DND-41 (cell line): ENCODE measurements around the gene RUVBL2.

Experiments
- ATAC-seq: fragments of 200-7000 bp; cut with Tn5 transposase; 3 replicates; pipeline ENCODE4 v1.9.1; 2021; ENCODE audit warnings: low read depth; ENCODE audit not compliant: insufficient read depth
- DNase-seq: peaks from one replicate; pipeline ENCODE4 v3.0.0-alpha.2; 2020
- H2AFZ ChIP-seq: 2 replicates; pipeline ENCODE4 v1.6.0; 2012; ENCODE audit warnings: low read depth, low read length
- H3K27ac ChIP-seq: 2 replicates; pipeline ENCODE4 v1.5.1; 2012; ENCODE audit warnings: low read length, inconsistent platforms
- H3K27me3 ChIP-seq: fragments of 200-600 bp; sonication (generic); 2 replicates; pipeline ENCODE4 v1.6.0; 2012; ENCODE audit warnings: low read length, mild to moderate bottlenecking, inconsistent platforms; ENCODE audit not compliant: insufficient read depth, poor library complexity
- H3K36me3 ChIP-seq: 2 replicates; pipeline ENCODE4 v1.5.1; 2012; ENCODE audit warnings: low read length, inconsistent platforms; ENCODE audit not compliant: insufficient read depth
- H3K4me1 ChIP-seq: 2 replicates; pipeline ENCODE4 v1.5.1; 2012; ENCODE audit warnings: mild to moderate bottlenecking, low read length; ENCODE audit not compliant: insufficient read depth
- H3K4me2 ChIP-seq: 2 replicates; pipeline ENCODE4 v1.6.0; 2012; ENCODE audit warnings: mild to moderate bottlenecking, moderate library complexity, low read length, inconsistent platforms; ENCODE audit not compliant: insufficient read depth
- H3K4me3 ChIP-seq, 2 experiments: fragments of 200-600 bp in 1 of 2; shearing (Covaris generic) in 1 of 2; 2 replicates each; pipeline ENCODE4 v1.5.1; 2012 to 2016; ENCODE audit warnings: inconsistent platforms in 2 of 2, low read length in 2 of 2, mild to moderate bottlenecking in 2 of 2, low read depth in 1 of 2, moderate library complexity in 1 of 2
- H3K79me2 ChIP-seq: 2 replicates; pipeline ENCODE4 v1.6.0; 2012; ENCODE audit warnings: low read length, inconsistent platforms; ENCODE audit not compliant: insufficient read depth
- H3K9ac ChIP-seq: 2 replicates; pipeline ENCODE4 v1.6.0; 2012; ENCODE audit warnings: low read depth, mild to moderate bottlenecking, inconsistent platforms, low read length, moderate library complexity
- H3K9me3 ChIP-seq: 2 replicates; pipeline ENCODE4 v1.5.1; 2012; ENCODE audit warnings: low read length, moderate library complexity, mild to moderate bottlenecking, inconsistent platforms; ENCODE audit not compliant: insufficient read depth, severe bottlenecking
- H4K20me1 ChIP-seq: 2 replicates; pipeline ENCODE4 v1.6.0; 2012; ENCODE audit warnings: low read length; ENCODE audit not compliant: insufficient read depth
- CTCF ChIP-seq: IDR thresholded peaks from 2 replicates; pipeline ENCODE4 v1.5.1; 2012; ENCODE audit warnings: borderline replicate concordance, low read length, moderate library complexity, mild to moderate bottlenecking; ENCODE audit not compliant: poor library complexity, severe bottlenecking; ENCODE audit errors: extremely low read depth
- EZH2 ChIP-seq: IDR thresholded peaks from 3 replicates; pipeline ENCODE4 v1.6.1; 2012; ENCODE audit warnings: borderline replicate concordance, low read depth, mild to moderate bottlenecking, moderate library complexity, low read length, inconsistent platforms; ENCODE audit not compliant: severe bottlenecking

The RUVBL2 gene

GRCh38 chr19:49006905-49007304, 13.2 kb downstream of the RUVBL2 start:
- H3K4me1 ChIP-seq, result no peaks in the 10 kb centered on the region
- H3K9ac ChIP-seq, result no peak overlapping the region
- peaks cover 19% of the 10 kb centered on the region for H4K20me1 ChIP-seq
- H3K4me2 ChIP-seq, result no peak overlapping the region
- no peak for TF ChIP-seq CTCF
- no peak for TF ChIP-seq EZH2
- no peaks in the 10 kb centered on the region for H3K27me3 ChIP-seq
- H3K79me2 ChIP-seq, result no peaks in the 10 kb centered on the region
- no peak overlapping the region for H3K27ac ChIP-seq
- ATAC-seq (no peak), DNase-seq (no peak)
- H3K36me3 ChIP-seq, result peaks cover 87% of the 10 kb centered on the region
- H3K4me3 ChIP-seq, result no peak overlapping the region
- H2AFZ ChIP-seq, result no peak overlapping the region
- H3K9me3 ChIP-seq, result no peaks in the 10 kb centered on the region

GRCh38 chr19:49009828-49010227, 16.1 kb downstream of the RUVBL2 start:
- H3K4me1 ChIP-seq, result no peaks in the 10 kb centered on the region
- no peaks in the 10 kb centered on the region for H3K9me3 ChIP-seq
- no peaks in the 10 kb centered on the region for H3K79me2 ChIP-seq
- no peak overlapping the region for H3K4me2 ChIP-seq
- DNase-seq (no peak), ATAC-seq (no peak)
- no peak overlapping the region for H3K27ac ChIP-seq
- H3K27me3 ChIP-seq, result no peaks in the 10 kb centered on the region
- TF ChIP-seq CTCF, result no peak
- TF ChIP-seq EZH2, result no peak
- H2AFZ ChIP-seq, result no peak overlapping the region
- peaks cover 85% of the 10 kb centered on the region for H3K36me3 ChIP-seq
- H4K20me1 ChIP-seq, result peaks cover 24% of the 10 kb centered on the region
- H3K4me3 ChIP-seq, result no peak overlapping the region
- no peak overlapping the region for H3K9ac ChIP-seq

GRCh38 chr19:49010453-49010852, 16.8 kb downstream of the RUVBL2 start:
- DNase-seq, result no peak
- H3K4me3 ChIP-seq, result no peak overlapping the region

More at GRCh38 chr19:49010453-49010852, 16.8 kb downstream of the RUVBL2 start:
- peaks cover 24% of the 10 kb centered on the region for H4K20me1 ChIP-seq
- no peaks in the 10 kb centered on the region for H3K9me3 ChIP-seq
- H3K27me3 ChIP-seq, result no peaks in the 10 kb centered on the region
- no peak overlapping the region for H2AFZ ChIP-seq
- no peak overlapping the region for H3K9ac ChIP-seq
- TF ChIP-seq EZH2 (no peak), CTCF (no peak)
- H3K36me3 ChIP-seq, result peaks cover 85% of the 10 kb centered on the region
- H3K4me1 ChIP-seq, result no peaks in the 10 kb centered on the region
- ATAC-seq, result 0 out of 3 replicates have a peak, but pooled peaks have one; percentile 16
- H3K79me2 ChIP-seq, result no peaks in the 10 kb centered on the region
- H3K4me2 ChIP-seq, result no peak overlapping the region
- no peak overlapping the region for H3K27ac ChIP-seq
